Endothelial cell of umbilical vein (primary cell): ENCODE results near the gene ZSCAN2. TPM values are rescaled to one million over a fixed set of nuclear protein-coding genes. Genes with fewer than 3 reads are reported as not detected.

Experiments used
- BruUV-seq: library from RNA; stranded (reverse); fragments of 400-500 nt; replicated peaks from 2 replicates; lab custom pipeline; 2021; lab: Mats Ljungman, UMichigan
- CTCF ChIA-PET: fragments of 300-600, 350-600 bp; sonication (Branson Sonifier 250); formaldehyde crosslinking; loops from one replicate; lab custom pipeline; 2021; ENCODE audit warnings: antibody characterized with exemption, inconsistent platforms; lab: Charles Lee
- POLR2A ChIA-PET: fragments of 300-600, 350-600 bp; sonication (Branson Sonifier 250); formaldehyde crosslinking; loops from one replicate; lab custom pipeline; 2021; ENCODE audit warnings: antibody characterized with exemption, inconsistent platforms; lab: Charles Lee
- DNase-seq: peaks from one replicate; pipeline ENCODE4 v3.0.0-alpha.2; 2011; ENCODE audit warnings: low read depth, low spot score
- FAIRE-seq: peaks from 2 replicates; lab custom pipeline; 2011; peaks lifted over from hg19 to GRCh38; lab: Jason Lieb, UNC
- H2AFZ ChIP-seq: 2 replicates; pipeline ENCODE4 v1.6.0; 2012; ENCODE audit warnings: low read depth, low read length, control low read depth, inconsistent platforms
- H3K27ac ChIP-seq: 2 replicates; pipeline ENCODE4 v1.5.1; 2011; ENCODE audit warnings: low read depth, mild to moderate bottlenecking, control low read depth, low read length, moderate library complexity; ENCODE audit not compliant: insufficient read depth
- H3K27me3 ChIP-seq, 2 experiments: 2 replicates each; pipeline versions ENCODE4 v1.6.0 to v1.6.1; 2011; ENCODE audit warnings: low read length in 2 of 2, mixed read lengths in 1 of 2; ENCODE audit not compliant: control insufficient read depth in 2 of 2, insufficient read depth in 2 of 2
- H3K36me3 ChIP-seq, 2 experiments: 2 replicates in 1 of 2; 3 replicates in 1 of 2; pipeline ENCODE4 v1.5.1; 2011; ENCODE audit warnings: low read length in 2 of 2, mild to moderate bottlenecking in 1 of 2, moderate library complexity in 1 of 2; ENCODE audit not compliant: control insufficient read depth in 2 of 2, insufficient read depth in 2 of 2; ENCODE audit errors: extremely low read depth in 1 of 2
- H3K4me1 ChIP-seq: 3 replicates; pipeline ENCODE4 v1.5.1; 2011; ENCODE audit warnings: mild to moderate bottlenecking, low read length; ENCODE audit not compliant: control insufficient read depth, insufficient read depth; ENCODE audit errors: extremely low read depth
- H3K4me2 ChIP-seq: 2 replicates; pipeline ENCODE4 v1.6.1; 2011; ENCODE audit warnings: low read length, control low read depth, mixed read lengths; ENCODE audit not compliant: insufficient read depth
- H3K4me3 ChIP-seq, 3 experiments: fragments of 200-600 bp in 1 of 3; sonication (generic), shearing (Covaris generic) in 1 of 3; replicated peaks in 1 of 3; 2 replicates each; pipeline ENCODE4 v1.5.1; 2011 to 2016; ENCODE audit warnings: control low read depth in 3 of 3, low read length in 3 of 3, mild to moderate bottlenecking in 2 of 3, inconsistent platforms in 1 of 3, low read depth in 1 of 3, moderate library complexity in 1 of 3; ENCODE audit not compliant: insufficient read depth in 1 of 3
- H3K79me2 ChIP-seq: 2 replicates; pipeline ENCODE4 v1.6.0; 2012; ENCODE audit warnings: low read length, inconsistent platforms; ENCODE audit not compliant: control insufficient read depth, insufficient read depth
- H3K9ac ChIP-seq: replicated peaks from 2 replicates; pipeline ENCODE3; 2011; ENCODE audit warnings: low read length, control low read depth; ENCODE audit not compliant: insufficient read depth; ENCODE audit errors: extremely low read depth
- H3K9me1 ChIP-seq: replicated peaks from 3 replicates; pipeline ENCODE4 v1.6.0; 2011; ENCODE audit warnings: mild to moderate bottlenecking, low read length; ENCODE audit not compliant: control insufficient read depth, insufficient read depth; ENCODE audit errors: extremely low read depth
- H3K9me3 ChIP-seq: replicated peaks from 2 replicates; pipeline ENCODE4 v1.5.1; 2012; ENCODE audit warnings: low read length, inconsistent platforms; ENCODE audit not compliant: control insufficient read depth, insufficient read depth
- H4K20me1 ChIP-seq: replicated peaks from 2 replicates; pipeline ENCODE3; 2011; ENCODE audit warnings: mild to moderate bottlenecking, low read length; ENCODE audit not compliant: control insufficient read depth, insufficient read depth; ENCODE audit errors: extremely low read depth
- EZH2 ChIP-seq: IDR thresholded peaks from 2 replicates; pipeline ENCODE4 v1.6.1; 2012; ENCODE audit warnings: borderline replicate concordance, low read depth, mild to moderate bottlenecking, moderate library complexity, low read length, inconsistent platforms; ENCODE audit not compliant: severe bottlenecking
- FOS ChIP-seq: IDR thresholded peaks from 2 replicates; pipeline ENCODE4 v1.6.1; 2011; ENCODE audit warnings: mild to moderate bottlenecking, low read length, moderate library complexity, borderline replicate concordance; ENCODE audit not compliant: insufficient read depth
- GATA2 ChIP-seq: IDR thresholded peaks from 2 replicates; pipeline ENCODE4 v1.7.0; 2011; ENCODE audit warnings: low read depth, mild to moderate bottlenecking, moderate library complexity, mixed read lengths, low read length; ENCODE audit not compliant: insufficient read length, insufficient read depth
- JUN ChIP-seq: IDR thresholded peaks from 2 replicates; pipeline ENCODE4 v1.6.1; 2011; ENCODE audit warnings: borderline replicate concordance, low read depth; ENCODE audit not compliant: insufficient read length, insufficient read depth
- MYC ChIP-seq: IDR thresholded peaks from one replicate; pipeline ENCODE4 v1.6.1; 2011; ENCODE audit warnings: mild to moderate bottlenecking, low read depth, low read length
- POLR2A ChIP-seq: IDR thresholded peaks from 2 replicates; pipeline ENCODE4 v1.6.1; 2012; ENCODE audit warnings: low read depth, mild to moderate bottlenecking, control low read depth, low read length
- POLR2AphosphoS5 ChIP-seq: IDR thresholded peaks from 2 replicates; pipeline ENCODE4 v1.6.1; 2012; ENCODE audit warnings: low read depth, mild to moderate bottlenecking, control low read depth, low read length, moderate library complexity; ENCODE audit not compliant: insufficient read depth
- dilution Hi-C: fragments of 300-500 bp; cut with MboI; formaldehyde crosslinking; loops from one replicate; pipeline ENCODE4 v1.15.0; 2019; ENCODE audit warnings: low sequenced_read_pairs; ENCODE audit not compliant: extremely low pct_ligation_motif_present
- intact Hi-C: fragments of 100-400 bp; cut with micrococcal nuclease; formaldehyde crosslinking; loops from one replicate; pipeline ENCODE4 v1.10.0; 2022
- polyA plus RNA-seq, 4 experiments: library from polyadenylated mRNA; depleted of rRNA in 3 of 4; stranded (reverse) in 3 of 4; unstranded in 1 of 4; fragments of >200 nt; gene quantifications; 2 replicates each; pipeline versions ENCODE4 v1.2.1 to v1.2.3, GENCODE V29; 2011 to 2012; ENCODE audit warnings: missing spikeins in 1 of 4
- total RNA-seq: library from RNA; stranded (reverse); gene quantifications from 2 replicates; pipeline ENCODE4 v1.2.3, GENCODE V29; 2021
- TF ChIP-seq, protein P1 (sequence below): IDR thresholded peaks from 2 replicates; pipeline ENCODE4 v1.6.1; 2011; ENCODE audit not compliant: insufficient read depth, insufficient read length
- TF ChIP-seq, protein P2 (sequence below), 2 donors: IDR thresholded peaks; 1 replicate in 1 of 2; 2 replicates in 1 of 2; pipeline ENCODE4 v1.5.1; 2011; ENCODE audit warnings: low read length in 2 of 2, mild to moderate bottlenecking in 2 of 2, moderate library complexity in 2 of 2, control low read depth in 1 of 2, inconsistent platforms in 1 of 2, low read depth in 1 of 2; ENCODE audit not compliant: insufficient read depth in 1 of 2; ENCODE audit errors: extremely low read depth in 1 of 2

Gene ZSCAN2
- total and polyA plus RNA-seq, 2 donors (not counting 3 experiments of a cell fraction or from before 2014, with no cell fraction given): 12.9 to 13.5 TPM

DNA sequence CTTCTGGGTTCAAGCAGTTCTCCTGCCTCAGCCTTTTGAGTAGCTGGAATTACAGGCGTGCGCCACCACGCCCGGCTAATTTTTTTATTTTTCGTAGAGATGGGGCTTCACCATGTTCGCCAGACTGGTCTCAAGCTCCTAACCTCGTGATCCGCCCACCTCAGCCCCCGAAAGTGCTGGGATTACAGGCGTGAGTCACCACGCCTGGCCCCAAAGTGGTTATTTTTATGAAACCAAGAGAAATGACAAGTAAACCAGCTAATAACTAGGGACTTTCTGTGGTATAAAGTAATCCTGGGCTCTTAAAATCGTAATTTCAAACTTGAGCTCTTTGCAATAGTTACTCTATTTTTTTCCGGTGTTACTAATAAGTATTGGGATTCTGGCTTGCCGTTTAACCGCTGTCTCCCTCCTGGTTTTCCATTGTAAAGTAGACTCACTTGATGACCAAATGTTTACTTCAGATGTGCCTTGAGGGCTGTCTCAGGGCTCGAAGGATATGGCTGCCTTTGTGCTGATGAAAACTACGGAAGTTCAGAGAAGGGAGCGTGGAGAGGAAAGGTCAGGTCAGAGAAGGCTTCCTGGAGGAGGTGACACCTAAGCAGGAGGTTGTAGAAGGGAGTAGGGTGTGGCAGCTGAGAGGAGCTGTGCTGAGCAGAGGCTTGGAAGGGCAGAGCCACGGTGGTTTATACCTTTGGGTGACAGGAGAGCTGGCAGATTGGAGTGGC is 4.2 kb downstream of the ZSCAN2 start:
- no peak for DNase-seq
- Histone ChIP-seq H3K4me1 (no peaks in the 10 kb centered on the region), H3K27me3 (no peaks in the 10 kb centered on the region), H3K27ac (no peak overlapping the region), H3K9ac (no peak overlapping the region), H2AFZ (no peak overlapping the region), H3K9me3 (no peaks in the 10 kb centered on the region), H3K4me3 (no peak overlapping the region), H4K20me1 (no peaks in the 10 kb centered on the region), H3K36me3 (peaks cover 7 to 11% of the 10 kb centered on the region in 2 experiments), H3K79me2 (peaks cover 4% of the 10 kb centered on the region), H3K9me1 (no peaks in the 10 kb centered on the region), H3K4me2 (no peak overlapping the region)
- FAIRE-seq: no peak
- no peak for TF ChIP-seq POLR2A
- CTCF ChIA-PET: interaction anchor here (1.1 kb wide), 2 partner anchors 16 to 34 kb away, joined by 3 read pairs; no protein-coding TSS in a partner anchor
- dilution Hi-C loops: no loop called here
- BruUV-seq: no TSS peak
- POLR2A ChIA-PET: no interaction called here
- intact Hi-C loops: no loop called here

DNA sequence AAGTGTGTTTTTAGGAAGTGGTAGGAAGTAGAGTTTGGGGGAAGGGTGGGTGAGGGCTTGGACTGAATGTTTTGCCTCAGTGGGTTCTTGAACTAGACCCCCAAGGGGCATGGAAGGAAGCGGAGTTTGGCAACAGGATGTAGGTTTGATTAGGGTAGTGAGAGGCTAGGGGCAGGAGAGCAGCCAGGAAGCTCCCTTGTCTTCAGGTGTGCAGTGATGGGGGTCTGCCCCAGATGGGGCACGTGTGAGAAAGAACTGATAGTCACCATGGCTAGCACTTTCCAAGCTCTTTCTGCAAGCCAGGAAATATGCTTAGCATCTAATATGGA is 4.7 kb downstream of the ZSCAN2 start:
- peaks cover 4% of the 10 kb centered on the region for H3K79me2 ChIP-seq
- ChIA-PET POLR2A (no interaction called here), CTCF (no interaction called here)
- dilution Hi-C loops: no loop called here
- FAIRE-seq: no peak
- intact Hi-C loops: no loop called here
- H3K4me2 ChIP-seq: no peak overlapping the region
- no peaks in the 10 kb centered on the region for H3K9me1 ChIP-seq
- no peak overlapping the region for H2AFZ ChIP-seq
- H4K20me1 ChIP-seq: no peaks in the 10 kb centered on the region
- H3K9ac ChIP-seq: no peak overlapping the region
- TF ChIP-seq FOS: no peak
- TF ChIP-seq GATA2: no peak
- TF ChIP-seq MYC: no peak
- no peak for TF ChIP-seq JUN
- TF ChIP-seq, protein P1, sequence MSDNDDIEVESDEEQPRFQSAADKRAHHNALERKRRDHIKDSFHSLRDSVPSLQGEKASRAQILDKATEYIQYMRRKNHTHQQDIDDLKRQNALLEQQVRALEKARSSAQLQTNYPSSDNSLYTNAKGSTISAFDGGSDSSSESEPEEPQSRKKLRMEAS: no peak
- TF ChIP-seq, protein P2, sequence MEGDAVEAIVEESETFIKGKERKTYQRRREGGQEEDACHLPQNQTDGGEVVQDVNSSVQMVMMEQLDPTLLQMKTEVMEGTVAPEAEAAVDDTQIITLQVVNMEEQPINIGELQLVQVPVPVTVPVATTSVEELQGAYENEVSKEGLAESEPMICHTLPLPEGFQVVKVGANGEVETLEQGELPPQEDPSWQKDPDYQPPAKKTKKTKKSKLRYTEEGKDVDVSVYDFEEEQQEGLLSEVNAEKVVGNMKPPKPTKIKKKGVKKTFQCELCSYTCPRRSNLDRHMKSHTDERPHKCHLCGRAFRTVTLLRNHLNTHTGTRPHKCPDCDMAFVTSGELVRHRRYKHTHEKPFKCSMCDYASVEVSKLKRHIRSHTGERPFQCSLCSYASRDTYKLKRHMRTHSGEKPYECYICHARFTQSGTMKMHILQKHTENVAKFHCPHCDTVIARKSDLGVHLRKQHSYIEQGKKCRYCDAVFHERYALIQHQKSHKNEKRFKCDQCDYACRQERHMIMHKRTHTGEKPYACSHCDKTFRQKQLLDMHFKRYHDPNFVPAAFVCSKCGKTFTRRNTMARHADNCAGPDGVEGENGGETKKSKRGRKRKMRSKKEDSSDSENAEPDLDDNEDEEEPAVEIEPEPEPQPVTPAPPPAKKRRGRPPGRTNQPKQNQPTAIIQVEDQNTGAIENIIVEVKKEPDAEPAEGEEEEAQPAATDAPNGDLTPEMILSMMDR (IDR thresholded peaks at IDR 0.05; ENCODE audit: extremely low read depth in 1 of 2, insufficient read depth in 1 of 2, low read depth in 1 of 2, low read length in 2 of 2): no peak
- TF ChIP-seq POLR2AphosphoS5: no peak
- no peak for TF ChIP-seq POLR2A
- no peak for TF ChIP-seq EZH2
- no peaks in the 10 kb centered on the region for H3K9me3 ChIP-seq
- BruUV-seq: no TSS peak
- no peak overlapping the region for H3K4me3 ChIP-seq
- H3K36me3 ChIP-seq: peaks cover 7 to 11% of the 10 kb centered on the region in 2 experiments
- H3K4me1 ChIP-seq: no peaks in the 10 kb centered on the region
- no peak overlapping the region for H3K27ac ChIP-seq
- no peak for DNase-seq
- H3K27me3 ChIP-seq: no peaks in the 10 kb centered on the region
